CD4-positive, alpha-beta memory T cell (primary cell): ENCODE measurements around the gene DBH. TPM values are rescaled to one million over a fixed set of nuclear protein-coding genes. Genes with fewer than 3 reads are reported as not detected.

Experiments used
- CTCF ChIA-PET: fragments of 350-600 bp; sonication (Branson Sonifier 250); formaldehyde crosslinking; loops from one replicate; lab custom pipeline; 2021; ENCODE audit warnings: inconsistent platforms; ENCODE audit not compliant: partially characterized antibody; lab: Charles Lee
- POLR2A ChIA-PET: fragments of 350-600 bp; sonication (Branson Sonifier 250); formaldehyde crosslinking; loops from one replicate; lab custom pipeline; 2021; ENCODE audit not compliant: partially characterized antibody; lab: Charles Lee
- DNase-seq, 5 donors: peaks; one replicate each; pipeline versions ENCODE4 v3.0.0 to v3.0.0-alpha.2; 2020 to 2022; ENCODE audit warnings: mixed read lengths in 1 of 5
- H3K27ac ChIP-seq: one replicate; pipeline ENCODE4 v1.7.0; 2013; ENCODE audit warnings: low read depth, low read length
- H3K27me3 ChIP-seq: 2 replicates; pipeline ENCODE4 v1.7.0; 2013; ENCODE audit warnings: mild to moderate bottlenecking, low read length, moderate library complexity; ENCODE audit not compliant: insufficient read depth
- H3K36me3 ChIP-seq: 2 replicates; pipeline ENCODE4 v1.7.0; 2013; ENCODE audit warnings: mild to moderate bottlenecking, low read length, moderate library complexity; ENCODE audit not compliant: insufficient read depth
- H3K4me1 ChIP-seq: 2 replicates; pipeline ENCODE4 v1.7.0; 2013; ENCODE audit warnings: mild to moderate bottlenecking, low read length, moderate library complexity; ENCODE audit not compliant: insufficient read depth
- H3K4me3 ChIP-seq, 2 donors: one replicate each; pipeline ENCODE4 v1.7.0; 2013; ENCODE audit warnings: low read length in 2 of 2, mild to moderate bottlenecking in 1 of 2
- H3K9me3 ChIP-seq, 2 donors: one replicate each; pipeline ENCODE4 v1.7.0; 2013; ENCODE audit warnings: low read length in 2 of 2, control low read depth in 1 of 2; ENCODE audit not compliant: control insufficient read depth in 1 of 2
- H3K27ac Mint-ChIP-seq, 7 donors: one replicate each; pipeline ENCODE4 v1.8.0; 2020 to 2021; ENCODE audit warnings: mixed read lengths in 7 of 7, mild to moderate bottlenecking in 6 of 7, inconsistent platforms in 3 of 7, moderate library complexity in 3 of 7
- H3K27me3 Mint-ChIP-seq, 2 donors: one replicate each; pipeline ENCODE4 v1.8.0; 2020 to 2021; ENCODE audit warnings: mixed read lengths in 2 of 2
- H3K36me3 Mint-ChIP-seq, 2 donors: one replicate each; pipeline ENCODE4 v1.8.0; 2020 to 2021; ENCODE audit warnings: mixed read lengths in 2 of 2, inconsistent platforms in 1 of 2, mild to moderate bottlenecking in 1 of 2
- H3K4me1 Mint-ChIP-seq, 4 donors: one replicate each; pipeline ENCODE4 v1.8.0; 2020 to 2021; ENCODE audit warnings: mixed read lengths in 4 of 4, mild to moderate bottlenecking in 1 of 4
- H3K4me3 Mint-ChIP-seq, 8 donors: one replicate each; pipeline ENCODE4 v1.8.0; 2020 to 2021; ENCODE audit warnings: mixed read lengths in 8 of 8, mild to moderate bottlenecking in 7 of 8, moderate library complexity in 6 of 8, inconsistent platforms in 3 of 8
- H3K9me3 Mint-ChIP-seq, 8 donors: one replicate each; pipeline ENCODE4 v1.8.0; 2020 to 2021; ENCODE audit warnings: mixed read lengths in 8 of 8, mild to moderate bottlenecking in 5 of 8, inconsistent platforms in 3 of 8, moderate library complexity in 1 of 8
- intact Hi-C: fragments of 100-400 bp; cut with micrococcal nuclease; formaldehyde crosslinking; loops from one replicate; pipeline ENCODE4 v1.15.1; 2023
- polyA plus RNA-seq, 2 donors: library from polyadenylated mRNA; unstranded; fragments of 300-500 nt; fragmentation: Illumina TruSeq; gene quantifications; one replicate each; pipeline ENCODE4 v1.2.3, GENCODE V29; 2021
- total RNA-seq, 2 experiments: library from RNA; stranded (reverse); gene quantifications; one replicate each; pipeline ENCODE4 v1.2.3, GENCODE V29; 2021

The DBH gene
- total and polyA plus RNA-seq, 4 experiments from 2014 or later: 0.08 to 0.18 (median 0.09) TPM; not detected in 1

- no peak overlapping the region for H3K4me3 Mint-ChIP-seq
- DNase-seq: no peak
- H3K27ac Mint-ChIP-seq: peak overlapping the region; percentile 23 to 94 (median 74)
- H3K27me3 Mint-ChIP-seq: no peaks in the 10 kb centered on the region
- H3K9me3 Mint-ChIP-seq: no peaks in the 10 kb centered on the region
- Histone ChIP-seq H3K9me3 (no peaks in the 10 kb centered on the region), H3K27me3 (no peaks in the 10 kb centered on the region), H3K36me3 (no peaks in the 10 kb centered on the region), H3K4me1 (peaks cover 60% of the 10 kb centered on the region), H3K27ac (no peak overlapping the region), H3K4me3 (no peak overlapping the region)
- peaks cover 0 to 6% of the 10 kb centered on the region in 2 donors for H3K36me3 Mint-ChIP-seq
- CTCF ChIA-PET: interaction anchor here (1.8 kb wide), 1 partner anchor 22 kb away, joined by 6 read pairs; no protein-coding TSS in a partner anchor
- intact Hi-C loops: no loop called here
- POLR2A ChIA-PET: interaction anchor here (5.7 kb wide), 1 partner anchor 22 kb away, joined by 59 read pairs; no protein-coding TSS in a partner anchor
- H3K4me1 Mint-ChIP-seq: peaks cover 32 to 77% (median 52%) of the 10 kb centered on the region in 4 donors
These were observed 43.4 kb downstream of the DBH start for GRCh38 chr9:133679466-133680061.

GRCh38 chr9:133680250-133680975 lies 44.2 kb downstream of the DBH start:
- POLR2A ChIA-PET: interaction anchor here (5.7 kb wide), 1 partner anchor 22 kb away, joined by 59 read pairs; no protein-coding TSS in a partner anchor
- no peak overlapping the region for H3K4me3 Mint-ChIP-seq

GRCh38 chr9:133680976-133681657 lies 45.0 kb downstream of the DBH start:
- DNase-seq: no peak
- Histone ChIP-seq H3K4me1 (peaks cover 59% of the 10 kb centered on the region), H3K4me3 (no peak overlapping the region), H3K36me3 (no peaks in the 10 kb centered on the region), H3K27ac (no peak overlapping the region), H3K9me3 (no peaks in the 10 kb centered on the region), H3K27me3 (no peaks in the 10 kb centered on the region)
- POLR2A ChIA-PET: no interaction called here
- H3K4me3 Mint-ChIP-seq: no peak overlapping the region
- CTCF ChIA-PET: no interaction called here
- H3K36me3 Mint-ChIP-seq: peaks cover 0 to 6% of the 10 kb centered on the region in 2 donors
- peak overlapping the region in 6 of 7 donors; percentile 48 to 90 (median 76) for H3K27ac Mint-ChIP-seq
- no peaks in the 10 kb centered on the region for H3K27me3 Mint-ChIP-seq
- H3K4me1 Mint-ChIP-seq: peaks cover 30 to 67% (median 47%) of the 10 kb centered on the region in 4 donors
- intact Hi-C loops: no loop called here
- H3K9me3 Mint-ChIP-seq: no peaks in the 10 kb centered on the region

More at GRCh38 chr9:133680250-133680975, 44.2 kb downstream of the DBH start:
- H3K9me3 ChIP-seq: no peaks in the 10 kb centered on the region
- intact Hi-C loops: no loop called here
- CTCF ChIA-PET: no interaction called here
- peak overlapping the region; percentile 48 to 84 (median 77) for H3K27ac Mint-ChIP-seq
- no peaks in the 10 kb centered on the region for H3K27me3 Mint-ChIP-seq
- peaks cover 33 to 74% (median 49%) of the 10 kb centered on the region in 4 donors for H3K4me1 Mint-ChIP-seq
- no peak for DNase-seq
- no peak overlapping the region for H3K4me3 ChIP-seq
- H3K36me3 Mint-ChIP-seq: peaks cover 0 to 6% of the 10 kb centered on the region in 2 donors
- no peaks in the 10 kb centered on the region for H3K36me3 ChIP-seq
- H3K27ac ChIP-seq: no peak overlapping the region
- H3K27me3 ChIP-seq: no peaks in the 10 kb centered on the region
- peaks cover 66% of the 10 kb centered on the region for H3K4me1 ChIP-seq
- H3K9me3 Mint-ChIP-seq: no peaks in the 10 kb centered on the region

GRCh38 chr9:133681658-133682306 lies 45.6 kb downstream of the DBH start:
- H3K9me3 Mint-ChIP-seq: no peaks in the 10 kb centered on the region
- no peaks in the 10 kb centered on the region for H3K27me3 Mint-ChIP-seq
- peaks cover 0 to 6% of the 10 kb centered on the region in 2 donors for H3K36me3 Mint-ChIP-seq
- DNase-seq: no peak
- H3K27ac ChIP-seq: peak overlapping the region; percentile 89
- peak overlapping the region in 6 of 7 donors; percentile 61 to 90 (median 84) for H3K27ac Mint-ChIP-seq
- H3K4me1 Mint-ChIP-seq: peaks cover 25 to 61% (median 44%) of the 10 kb centered on the region in 4 donors
- no peak overlapping the region for H3K4me3 ChIP-seq
- H3K4me1 ChIP-seq: peaks cover 52% of the 10 kb centered on the region
- peak overlapping the region in 2 of 8 donors; percentile 38 to 39 for H3K4me3 Mint-ChIP-seq
- ChIA-PET POLR2A (interaction anchor here (5.8 kb wide), 1 partner anchor 20 kb away, joined by 140 read pairs; no protein-coding TSS in a partner anchor), CTCF (no interaction called here)
- no peaks in the 10 kb centered on the region for H3K36me3 ChIP-seq
- intact Hi-C loops: no loop called here
- H3K9me3 ChIP-seq: no peaks in the 10 kb centered on the region
- no peaks in the 10 kb centered on the region for H3K27me3 ChIP-seq

- Mint-ChIP-seq H3K36me3 (peaks cover 0 to 6% of the 10 kb centered on the region in 2 donors), H3K27me3 (no peaks in the 10 kb centered on the region), H3K27ac (peak overlapping the region; percentile 92 to 100 (median 99)), H3K4me1 (peaks cover 19 to 48% (median 36%) of the 10 kb centered on the region in 4 donors), H3K4me3 (peak overlapping the region; percentile 74 to 93 (median 84)), H3K9me3 (no peaks in the 10 kb centered on the region)
- no peaks in the 10 kb centered on the region for H3K27me3 ChIP-seq
- intact Hi-C loops: loop anchor here (1.0 kb wide), 1 partner anchor 19 kb away; no protein-coding TSS in a partner anchor
- no peaks in the 10 kb centered on the region for H3K9me3 ChIP-seq
- H3K4me3 ChIP-seq: peak overlapping the region in 1 of 2 donors; percentile 14
- no peaks in the 10 kb centered on the region for H3K36me3 ChIP-seq
- no peak for DNase-seq
- POLR2A ChIA-PET: interaction anchor here (0.9 to 5.8 kb wide), 11 partner anchors 8 to 44 kb away, joined by 3 to 140 read pairs (median 5); no protein-coding TSS in a partner anchor
- CTCF ChIA-PET: interaction anchor here (1.0 to 1.5 kb wide), 6 partner anchors 8 to 42 kb away, joined by 3 to 12 read pairs (median 4); no protein-coding TSS in a partner anchor
- H3K4me1 ChIP-seq: peaks cover 40% of the 10 kb centered on the region
- H3K27ac ChIP-seq: peak overlapping the region; percentile 89
These were observed 46.8 kb downstream of the DBH start for GRCh38 chr9:133682818-133683585.

GRCh38 chr9:133683586-133684120 lies 47.5 kb downstream of the DBH start:
- Histone ChIP-seq H3K27ac (peak overlapping the region; percentile 89), H3K36me3 (no peaks in the 10 kb centered on the region), H3K4me3 (peak overlapping the region in 1 of 2 donors; percentile 9), H3K9me3 (no peaks in the 10 kb centered on the region), H3K27me3 (no peaks in the 10 kb centered on the region), H3K4me1 (peaks cover 34% of the 10 kb centered on the region)
- DNase-seq: peak; percentile 70 to 91 (median 81)
- intact Hi-C loops: loop anchor here (1.0 kb wide), 1 partner anchor 19 kb away; no protein-coding TSS in a partner anchor
- peaks cover 18 to 42% (median 31%) of the 10 kb centered on the region in 4 donors for H3K4me1 Mint-ChIP-seq
- no peaks in the 10 kb centered on the region for H3K27me3 Mint-ChIP-seq
- ChIA-PET POLR2A (interaction anchor here (1.0 to 5.8 kb wide), 10 partner anchors 9 to 44 kb away, joined by 3 to 140 read pairs (median 5); no protein-coding TSS in a partner anchor), CTCF (interaction anchor here (1.0 to 1.5 kb wide), 6 partner anchors 9 to 41 kb away, joined by 3 to 12 read pairs (median 4); no protein-coding TSS in a partner anchor)
- peak overlapping the region; percentile 92 to 100 (median 99) for H3K27ac Mint-ChIP-seq
- H3K36me3 Mint-ChIP-seq: peaks cover 0 to 6% of the 10 kb centered on the region in 2 donors
- no peaks in the 10 kb centered on the region for H3K9me3 Mint-ChIP-seq
- H3K4me3 Mint-ChIP-seq: peak overlapping the region; percentile 74 to 93 (median 84)
